Left colon (tissue), 2 donors: ENCODE measurements around the gene PER2. TPM values are rescaled to one million over a fixed set of nuclear protein-coding genes. Genes with fewer than 3 reads are reported as not detected.

Experiments used
- ATAC-seq: fragments of 200-7000 bp; cut with Tn5 transposase; one replicate; pipeline ENCODE4 v1.9.1; 2020; ENCODE audit warnings: mild to moderate bottlenecking, moderate library complexity
- DNase-seq, 2 donors: peaks; one replicate each; pipeline ENCODE4 v3.0.0-alpha.2; 2020
- intact Hi-C, 2 donors: fragments of 100-400 bp; cut with DNase I in 1 of 2; cut with micrococcal nuclease in 1 of 2; formaldehyde crosslinking; loops; one replicate each; pipeline versions ENCODE4 v1.11.2 to v1.14.0; 2022; cut with DNase I, micrococcal nuclease
- total RNA-seq, 2 donors: library from RNA; stranded (reverse); fragmentation: NEBNext Ultra II Directional; extraction: Animal tissue kit (Norgen Biotek cat#: 25700); gene quantifications; one replicate each; pipeline ENCODE4 v1.2.1, GENCODE V29; 2021
- donor health status: DM: no; HTN: no; CAD: no.
- donor health status: DM: yes; HTN: yes; CAD: no.

The PER2 gene
- total RNA-seq, 2 donors from 2014 or later, result 16.9 to 35.4 TPM

GRCh38 chr2:238241970-238242369 lies 46.4 kb downstream of the PER2 start:
- no peak for ATAC-seq
- intact Hi-C loops, result no loop called here
- DNase-seq, result no peak

GRCh38 chr2:238240757-238241711 lies 47.4 kb downstream of the PER2 start:
- DNase-seq (peak; percentile 72 to 81), ATAC-seq (peak; percentile 43)
- intact Hi-C loops, result no loop called here

GRCh38 chr2:238239863-238240756 lies 48.3 kb downstream of the PER2 start, which contains the start of gene HES6:
Gene HES6 (minus strand): TSS chr2:238240038. CDS start chr2:238239905, 133 bp downstream.
- ATAC-seq (peak; percentile 77), DNase-seq (peak; percentile 89 to 93)
- intact Hi-C loops, result no loop called here

GRCh38 chr2:238239543-238239862 lies 48.9 kb downstream of the PER2 start:
- ATAC-seq (peak; percentile 14), DNase-seq (peak in 1 of 2 donors; percentile 61)
- intact Hi-C loops, result no loop called here

GRCh38 chr2:238238766-238239542 lies 49.5 kb downstream of the PER2 start:
- DNase-seq (peak in 1 of 2 donors; percentile 59), ATAC-seq (peak; percentile 9)
- intact Hi-C loops, result no loop called here

- peak in 1 of 2 donors; percentile 25 for DNase-seq
- ATAC-seq, result no peak
- intact Hi-C loops, result no loop called here
Observed at GRCh38 chr2:238238311-238238765, 50.1 kb downstream of the PER2 start.

GRCh38 chr2:238237431-238238135 lies 50.8 kb downstream of the PER2 start:
- intact Hi-C loops, result no loop called here
- ATAC-seq (no peak), DNase-seq (peak in 1 of 2 donors; percentile 22)

GRCh38 chr2:238236571-238236970 lies 51.8 kb downstream of the PER2 start:
- intact Hi-C loops, result no loop called here
- ATAC-seq, result no peak
- peak in 1 of 2 donors; percentile 20 for DNase-seq

- intact Hi-C loops, result no loop called here
- ATAC-seq (no peak), DNase-seq (peak in 1 of 2 donors; percentile 18)
Observed at GRCh38 chr2:238235856-238236255, 52.6 kb downstream of the PER2 start.

- peak in 1 of 2 donors; percentile 20 for DNase-seq
- no peak for ATAC-seq
- intact Hi-C loops, result no loop called here
Observed at GRCh38 chr2:238235331-238235732, 53.1 kb downstream of the PER2 start.

- ATAC-seq, result no peak
- DNase-seq, result no peak
- intact Hi-C loops, result no loop called here
Observed at GRCh38 chr2:238233625-238234024, 54.8 kb downstream of the PER2 start.

GRCh38 chr2:238231809-238232208 lies 56.6 kb downstream of the PER2 start:
- DNase-seq (no peak), ATAC-seq (no peak)
- intact Hi-C loops, result no loop called here

GRCh38 chr2:238231251-238231793 lies 57.1 kb downstream of the PER2 start:
- intact Hi-C loops, result no loop called here
- ATAC-seq, result peak; percentile 26
- DNase-seq, result peak; percentile 65 to 69

- no peak for DNase-seq
- ATAC-seq, result no peak
- intact Hi-C loops, result no loop called here
Observed at GRCh38 chr2:238230699-238231098, 57.7 kb downstream of the PER2 start.

- intact Hi-C loops, result no loop called here
- peak in 1 of 2 donors; percentile 23 for DNase-seq
- peak; percentile 78 for ATAC-seq
Observed at GRCh38 chr2:238228700-238229099, 59.7 kb downstream of the PER2 start.

- intact Hi-C loops, result no loop called here
- peak in 1 of 2 donors; percentile 20 for DNase-seq
- ATAC-seq, result no peak
Observed at GRCh38 chr2:238227587-238228032, 60.8 kb downstream of the PER2 start.

- intact Hi-C loops, result no loop called here
- ATAC-seq (peak; percentile 44), DNase-seq (peak in 1 of 2 donors; percentile 20)
Observed at GRCh38 chr2:238226698-238227586, 61.5 kb downstream of the PER2 start.
